Coronary artery (tissue), 2 donors: Measurements from ENCODE around the gene LAPTM5.
"Not testable (repeated sequence)": the region's sequence is repeated elsewhere in the genome, so short reads cannot be mapped to it uniquely, and the experiment has no call there.

Source experiments
- DNase-seq: peaks from one replicate; pipeline ENCODE4 v3.0.0-alpha.2; 2017; ENCODE audit warnings: low spot score
- H3K27ac ChIP-seq, 2 donors: fragments of 200-600 bp; sonication (generic); one replicate each; pipeline ENCODE4 v1.5.1; 2016 to 2019
- H3K4me3 ChIP-seq: fragments of 200-600 bp; sonication (generic); 2 replicates; pipeline ENCODE4 v1.5.1; 2016; ENCODE audit warnings: mild to moderate bottlenecking, moderate library complexity
- TF ChIP-seq, protein P1 (sequence below): fragments of 200-600 bp; sonication (generic); IDR thresholded peaks from one replicate; pipeline ENCODE4 v1.5.1; 2019; ENCODE audit warnings: antibody characterized with exemption

The LAPTM5 gene

DNA sequence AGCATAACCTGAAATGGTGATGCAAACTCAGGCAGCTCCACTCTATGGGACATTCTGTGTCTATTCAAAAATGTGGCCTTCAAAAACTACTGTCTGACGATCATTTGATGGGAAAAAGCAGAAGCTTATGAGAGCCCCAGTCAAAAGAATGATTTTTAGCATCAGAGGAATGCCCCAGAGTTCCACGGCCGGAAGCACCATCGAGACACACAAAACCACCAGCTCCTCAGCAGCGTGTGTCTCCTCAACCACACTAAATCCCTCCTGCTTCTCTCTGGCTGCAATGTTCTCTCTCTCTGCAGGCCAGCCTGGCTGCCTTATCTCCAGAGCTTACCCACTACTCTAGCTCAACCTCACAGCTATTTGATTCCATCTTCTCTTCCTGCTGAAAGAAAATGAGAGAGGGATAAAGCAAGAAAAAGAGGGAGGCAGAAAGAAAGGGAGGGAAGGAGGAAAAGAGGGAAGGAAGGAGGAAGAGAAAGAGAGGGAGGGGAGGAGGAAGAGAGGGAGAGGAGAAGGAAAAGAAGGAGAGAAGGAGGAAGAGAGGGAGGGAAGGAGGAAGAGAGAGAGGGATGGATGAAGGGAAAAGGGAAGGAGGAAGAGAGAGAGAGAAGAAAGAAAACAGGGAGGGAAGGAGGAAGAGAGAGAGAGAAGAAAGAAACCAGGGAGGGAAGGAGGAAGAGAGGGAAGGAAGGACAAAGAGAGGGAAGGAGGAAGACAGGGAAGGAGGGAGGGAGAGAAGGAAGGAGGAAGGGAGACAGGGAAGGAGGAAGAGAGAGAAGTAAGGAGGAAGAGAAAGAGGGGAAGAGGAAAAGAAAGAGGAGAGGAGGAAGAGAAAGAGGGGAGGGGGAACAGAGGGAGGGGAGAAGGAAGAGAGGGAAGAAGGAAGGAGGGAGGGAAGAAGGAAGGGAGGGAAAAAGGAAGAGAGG, 33.5 kb upstream of the LAPTM5 start:
- Histone ChIP-seq H3K4me3 (no peak overlapping the region), H3K27ac (no peak overlapping the region)
- TF ChIP-seq, protein P1, sequence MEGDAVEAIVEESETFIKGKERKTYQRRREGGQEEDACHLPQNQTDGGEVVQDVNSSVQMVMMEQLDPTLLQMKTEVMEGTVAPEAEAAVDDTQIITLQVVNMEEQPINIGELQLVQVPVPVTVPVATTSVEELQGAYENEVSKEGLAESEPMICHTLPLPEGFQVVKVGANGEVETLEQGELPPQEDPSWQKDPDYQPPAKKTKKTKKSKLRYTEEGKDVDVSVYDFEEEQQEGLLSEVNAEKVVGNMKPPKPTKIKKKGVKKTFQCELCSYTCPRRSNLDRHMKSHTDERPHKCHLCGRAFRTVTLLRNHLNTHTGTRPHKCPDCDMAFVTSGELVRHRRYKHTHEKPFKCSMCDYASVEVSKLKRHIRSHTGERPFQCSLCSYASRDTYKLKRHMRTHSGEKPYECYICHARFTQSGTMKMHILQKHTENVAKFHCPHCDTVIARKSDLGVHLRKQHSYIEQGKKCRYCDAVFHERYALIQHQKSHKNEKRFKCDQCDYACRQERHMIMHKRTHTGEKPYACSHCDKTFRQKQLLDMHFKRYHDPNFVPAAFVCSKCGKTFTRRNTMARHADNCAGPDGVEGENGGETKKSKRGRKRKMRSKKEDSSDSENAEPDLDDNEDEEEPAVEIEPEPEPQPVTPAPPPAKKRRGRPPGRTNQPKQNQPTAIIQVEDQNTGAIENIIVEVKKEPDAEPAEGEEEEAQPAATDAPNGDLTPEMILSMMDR = no peak
- DNase-seq = no peak

DNA sequence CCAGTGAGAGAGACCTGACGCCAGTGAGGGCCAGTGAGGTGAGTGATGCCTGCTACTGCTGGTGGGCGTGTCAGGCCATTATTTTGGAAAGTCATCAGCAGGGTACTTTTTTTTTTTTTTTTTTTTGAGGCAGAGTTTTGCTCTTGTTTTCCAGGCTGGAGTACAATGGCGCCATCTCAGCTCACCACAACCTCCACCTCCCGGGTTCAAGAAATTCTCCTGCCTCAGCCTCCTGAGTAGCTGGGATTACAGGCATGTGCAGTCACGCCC, 32.6 kb upstream of the LAPTM5 start:
- not testable (repeated sequence) for H3K27ac ChIP-seq, DNase-seq, H3K4me3 ChIP-seq

DNA sequence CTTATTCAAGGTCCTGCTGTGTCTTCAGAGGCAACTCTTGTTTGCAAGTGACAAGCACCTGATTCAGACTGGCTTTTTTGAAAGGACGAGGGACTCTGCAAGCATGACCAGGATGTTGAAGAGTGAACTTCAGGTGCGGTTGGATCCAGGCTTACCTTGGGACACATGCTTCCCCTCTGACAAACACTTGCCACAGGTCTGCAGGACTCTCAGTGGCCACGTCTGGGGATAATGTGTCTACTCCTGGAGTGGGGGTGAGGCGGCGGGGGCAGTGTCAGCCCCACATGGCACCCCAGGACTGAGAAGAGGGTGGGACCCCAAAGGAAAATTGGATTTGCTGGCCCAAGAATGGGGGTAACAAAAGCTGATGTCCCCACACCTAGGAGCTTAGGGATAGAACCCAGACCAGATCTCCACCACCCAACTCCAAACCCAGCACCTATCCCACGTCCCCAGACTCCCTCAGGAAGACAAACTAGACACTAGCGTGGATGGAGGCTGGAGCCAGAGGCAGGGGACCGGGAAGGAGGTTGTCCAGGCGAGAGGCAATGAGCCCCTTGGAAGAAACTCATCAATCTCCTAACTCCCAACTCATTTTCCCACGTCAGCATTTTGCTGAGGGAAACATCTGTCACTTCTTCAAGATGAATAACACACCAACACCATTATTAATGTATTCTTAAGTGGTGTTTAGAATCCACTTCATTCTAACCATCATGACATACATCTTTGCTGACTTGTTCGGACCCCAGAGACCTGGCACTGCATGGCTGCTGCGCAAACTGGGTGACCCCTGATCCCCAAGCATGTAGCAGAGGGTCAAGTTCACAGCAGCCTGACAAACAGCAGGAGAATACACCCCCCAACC, 32.0 kb upstream of the LAPTM5 start:
- H3K4me3 ChIP-seq = no peak overlapping the region
- no peak overlapping the region for H3K27ac ChIP-seq
- TF ChIP-seq, protein P1 = no peak
- no peak for DNase-seq

DNA sequence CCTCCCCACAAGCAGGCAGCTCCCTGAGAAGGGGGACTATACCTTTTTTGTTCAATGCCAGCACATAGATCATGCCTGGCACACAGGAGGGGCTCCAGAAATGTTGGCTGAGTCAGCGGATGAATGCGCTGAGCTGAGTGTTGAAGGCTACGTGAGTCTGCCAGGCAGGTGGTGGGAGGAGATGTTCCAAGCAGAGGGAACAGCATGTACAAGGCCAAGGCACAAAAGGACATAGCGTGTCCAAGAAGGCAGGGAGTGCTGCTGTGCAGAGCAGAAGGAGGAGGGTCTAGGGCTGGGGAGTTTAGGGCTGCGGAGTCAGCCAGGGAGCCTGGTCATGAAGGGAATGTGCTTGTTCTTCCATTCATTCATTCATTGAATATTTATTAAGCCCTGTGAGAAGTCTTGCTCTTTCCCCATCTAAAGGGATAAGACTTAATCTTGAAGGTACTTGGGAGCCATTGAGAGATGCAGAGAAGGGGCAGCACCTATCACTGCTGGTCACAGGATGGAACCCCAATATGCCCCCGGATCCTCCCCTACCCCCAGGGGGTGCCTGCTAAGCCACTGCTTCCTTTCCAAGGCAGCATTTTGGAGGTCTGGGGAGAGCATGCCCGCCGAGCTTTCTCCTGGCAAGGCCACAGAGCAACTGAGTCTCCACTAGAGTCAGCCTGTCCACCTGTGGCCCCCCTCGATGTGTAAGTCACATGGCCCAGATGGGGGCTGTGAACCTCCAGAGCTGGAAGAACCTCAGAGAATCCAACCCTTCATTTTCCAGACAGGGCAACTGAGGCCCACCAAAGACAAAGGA, 31.2 kb upstream of the LAPTM5 start:
- H3K27ac ChIP-seq = no peak overlapping the region
- DNase-seq = no peak
- TF ChIP-seq, protein P1 = no peak

DNA sequence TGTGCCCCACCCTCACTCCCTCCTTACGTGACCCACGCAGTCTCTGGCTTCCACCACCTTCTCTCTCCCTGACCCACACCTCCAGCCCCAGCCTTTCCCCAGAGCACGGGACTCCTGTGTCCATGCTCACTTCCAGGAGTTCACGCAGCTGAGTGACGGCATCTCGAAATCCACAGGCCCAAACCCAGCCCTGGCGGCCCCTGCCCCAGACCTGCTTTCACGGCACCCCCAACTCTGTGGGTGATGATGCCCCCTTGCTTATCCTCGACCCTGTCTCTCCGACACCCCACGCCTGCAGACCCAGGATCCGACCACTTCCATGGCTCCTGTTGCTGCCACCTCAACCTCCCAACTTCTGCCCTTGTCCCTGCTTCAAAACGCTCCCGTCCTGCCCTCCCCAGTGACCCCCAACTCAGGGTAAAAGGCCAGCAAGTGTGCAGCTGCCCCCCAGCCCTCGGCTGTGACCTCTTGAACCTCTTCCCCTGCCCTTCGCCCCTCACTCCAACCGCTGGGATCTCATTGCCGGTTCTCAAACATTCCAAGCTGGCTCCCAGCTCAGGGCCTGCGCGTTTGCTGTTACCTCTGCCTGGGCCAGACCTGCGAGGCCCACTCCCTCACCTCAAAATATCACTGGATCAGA, 30.4 kb upstream of the LAPTM5 start:
- no peak for DNase-seq
- TF ChIP-seq, protein P1 = no peak
- Histone ChIP-seq H3K4me3 (no peak overlapping the region), H3K27ac (no peak overlapping the region)

More for the DNA sequence above, 31.2 kb upstream of the LAPTM5 start:
- no peak overlapping the region for H3K4me3 ChIP-seq

DNA sequence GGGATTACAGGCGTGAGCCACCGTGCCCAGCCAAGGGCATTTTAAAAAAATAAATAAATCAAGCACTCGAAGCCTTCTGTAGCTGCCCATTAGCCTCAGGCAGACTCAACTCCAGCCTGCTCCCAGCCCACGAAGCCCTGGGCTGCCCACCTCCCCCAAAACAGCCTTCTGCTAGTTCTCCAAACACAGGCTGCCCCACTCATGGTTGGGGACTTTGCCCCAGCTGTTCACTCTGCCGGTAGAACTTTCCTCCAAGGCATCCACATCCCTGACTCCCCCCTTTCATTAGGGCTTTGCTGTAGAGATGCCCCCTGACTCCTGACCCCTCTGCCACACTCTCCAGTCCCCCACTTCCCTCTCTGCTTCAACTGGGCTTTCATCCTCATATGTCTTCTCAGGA, 29.7 kb upstream of the LAPTM5 start:
- no peak overlapping the region for H3K4me3 ChIP-seq
- DNase-seq = no peak
- no peak overlapping the region for H3K27ac ChIP-seq
- TF ChIP-seq, protein P1 = no peak
